Stimulated activated CD4-positive, alpha-beta T cell treated with anti-CD3 and anti-CD28 coated beads, TNF-alpha, amount 100 ng/mL, for 48 hours (primary cell): ENCODE data around the gene DPF1.

Experiments
- DNase-seq, 3 donors: peaks; one replicate each; pipeline ENCODE4 v3.0.0-alpha.2; 2020; ENCODE audit warnings: low read depth in 3 of 3

Gene DPF1

DNA sequence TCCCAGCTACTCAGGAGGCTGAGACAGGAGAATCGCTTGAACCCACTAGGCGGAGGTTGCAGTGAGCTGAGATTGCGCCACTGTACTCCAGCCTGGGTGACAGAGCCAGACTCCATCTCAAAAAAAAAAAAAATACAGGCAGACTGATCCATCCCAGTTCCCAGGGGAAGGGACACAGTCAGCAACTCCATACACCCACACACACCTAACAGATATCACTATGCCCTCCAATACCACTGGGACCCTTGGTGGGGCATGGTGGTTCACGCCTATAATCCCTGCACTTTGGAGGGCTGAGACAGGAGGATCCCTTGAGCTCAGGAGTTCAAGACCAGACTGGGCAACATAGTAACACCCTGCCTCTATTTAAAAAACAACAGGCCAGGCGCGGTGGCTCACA lies 2.6 kb downstream of the DPF1 start:
- DNase-seq: no peak

DNA sequence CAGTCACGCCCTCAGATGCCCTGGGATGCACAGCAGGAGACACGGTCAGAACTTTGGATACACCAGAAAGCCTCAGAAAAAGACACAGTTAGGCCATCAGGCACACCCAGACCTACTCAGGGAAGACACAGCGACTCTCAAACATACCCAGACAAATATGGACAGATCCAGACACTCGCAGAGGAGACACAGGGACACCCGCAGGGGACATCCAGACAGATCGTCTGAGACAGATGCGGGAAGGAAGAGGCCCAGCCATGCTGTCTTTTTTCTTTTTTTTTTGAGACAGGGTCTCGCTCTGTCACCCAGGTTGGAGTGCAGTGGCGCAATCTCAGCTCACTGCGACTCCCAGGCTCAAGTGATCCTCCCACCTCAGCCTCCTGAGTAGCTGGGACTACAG lies 4.8 kb downstream of the DPF1 start:
- DNase-seq: no peak

DNA sequence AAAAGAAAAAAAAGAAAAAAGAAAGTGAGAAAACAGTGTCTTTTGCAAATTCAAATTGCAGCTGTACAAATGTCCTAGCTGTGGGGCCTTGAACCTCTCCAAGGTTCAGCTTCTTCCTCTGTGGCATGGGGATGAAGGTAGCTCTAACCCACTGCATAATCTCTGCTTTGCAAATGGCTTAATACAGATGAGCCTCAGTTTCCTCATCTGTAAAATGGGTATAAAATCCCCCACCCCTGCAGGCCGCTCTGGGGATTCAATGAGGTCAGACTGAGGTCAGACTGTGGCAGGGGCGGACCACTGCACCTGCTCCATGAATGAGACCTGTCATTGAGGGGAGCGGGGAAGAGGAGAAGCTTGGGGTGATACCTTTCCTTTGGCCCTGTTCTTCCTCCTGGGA lies 5.8 kb downstream of the DPF1 start:
- no peak for DNase-seq

DNA sequence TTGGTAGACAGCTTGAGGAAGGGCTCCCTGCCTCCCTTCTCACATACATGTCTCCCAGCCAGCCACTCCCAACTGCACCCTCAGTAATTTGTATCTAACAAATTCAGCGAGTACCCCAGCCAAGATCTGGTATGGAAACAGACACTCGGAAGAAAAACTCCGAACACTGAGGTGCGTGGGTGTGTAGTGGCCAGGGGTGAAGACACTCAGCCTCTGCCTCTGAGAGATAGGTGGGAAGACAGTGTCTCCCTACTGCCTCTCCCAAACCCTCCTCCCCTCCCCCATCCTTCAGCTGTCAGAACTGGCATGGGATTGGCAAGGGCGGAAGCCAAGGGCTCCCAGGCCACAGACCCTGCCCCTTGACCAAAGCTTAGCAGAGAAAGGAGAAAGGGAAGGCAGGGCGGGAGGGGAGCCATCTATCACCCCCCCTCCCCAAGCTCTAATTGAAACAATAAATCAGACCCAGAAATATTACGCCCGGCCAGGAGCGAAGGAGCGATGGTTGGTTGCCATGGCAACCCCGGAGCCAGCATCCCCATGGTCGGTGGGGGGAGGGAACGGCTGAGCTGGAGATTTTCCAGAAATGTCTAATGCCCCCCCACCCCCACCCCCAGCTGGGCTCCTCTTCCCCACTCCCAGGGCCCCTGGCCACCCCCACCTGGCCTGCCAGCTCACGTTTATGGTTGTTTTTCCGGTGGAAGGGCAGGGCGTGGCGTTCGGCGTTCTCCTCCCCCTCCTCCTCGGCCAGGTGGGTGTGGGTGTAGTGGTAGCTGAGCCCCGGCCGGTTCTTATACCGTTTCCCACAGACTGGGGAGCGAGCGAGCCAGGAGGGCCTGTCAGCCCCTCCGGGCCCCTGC lies 7.0 kb downstream of the DPF1 start:
- no peak for DNase-seq

DNA sequence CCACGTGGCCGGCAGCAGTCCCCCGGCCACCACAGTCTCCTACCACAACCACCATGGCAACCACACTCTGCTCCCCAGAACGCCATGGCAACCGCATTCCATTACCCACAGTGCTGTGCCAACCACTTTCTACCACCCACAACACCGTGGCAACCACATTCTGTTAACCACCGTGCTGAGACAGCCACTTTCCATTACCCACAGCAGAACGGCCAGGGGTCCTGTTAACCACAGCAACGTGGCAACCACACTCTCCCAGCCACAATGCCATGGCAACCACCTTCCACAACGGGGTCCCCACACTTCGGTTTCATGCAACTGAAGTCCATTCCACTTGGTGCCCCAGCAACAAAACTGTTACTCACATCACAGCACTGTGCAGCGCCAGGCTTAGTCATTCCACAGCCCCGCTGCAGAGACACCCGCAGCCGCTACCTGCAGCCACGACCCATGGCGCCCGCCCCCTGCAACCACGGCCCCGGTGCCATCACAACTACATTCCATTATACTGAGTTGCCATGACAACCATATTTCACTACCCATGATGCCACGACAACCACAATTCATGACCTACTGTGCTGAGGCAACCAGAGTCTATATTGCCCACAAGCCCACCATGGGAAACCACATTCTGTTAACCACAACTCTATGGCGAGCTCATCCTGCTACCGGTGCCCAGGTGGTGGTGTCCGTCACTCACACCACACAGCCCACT lies 10.0 kb downstream of the DPF1 start:
- DNase-seq: peak; percentile 38 to 69 (median 62)

DNA sequence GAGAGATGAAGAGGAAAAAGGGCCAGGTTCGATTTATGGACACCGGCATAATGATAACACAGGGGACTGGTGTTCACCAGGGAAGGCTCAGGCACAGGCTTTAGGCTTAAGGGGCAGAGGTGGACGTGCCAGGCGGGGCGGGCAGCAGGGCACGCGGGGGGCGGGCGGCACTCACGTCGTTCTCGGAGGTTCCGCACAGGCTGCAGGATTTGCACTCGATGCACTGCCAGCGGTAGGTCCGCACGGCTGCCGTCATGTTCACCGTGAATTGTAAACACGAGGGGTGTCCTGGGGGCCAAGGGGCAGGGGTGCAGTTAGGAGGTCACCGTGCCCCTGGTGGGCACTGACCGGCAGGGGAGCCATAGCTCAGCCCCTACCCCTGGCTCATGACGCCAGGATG lies 10.6 kb downstream of the DPF1 start:
- no peak for DNase-seq

DNA sequence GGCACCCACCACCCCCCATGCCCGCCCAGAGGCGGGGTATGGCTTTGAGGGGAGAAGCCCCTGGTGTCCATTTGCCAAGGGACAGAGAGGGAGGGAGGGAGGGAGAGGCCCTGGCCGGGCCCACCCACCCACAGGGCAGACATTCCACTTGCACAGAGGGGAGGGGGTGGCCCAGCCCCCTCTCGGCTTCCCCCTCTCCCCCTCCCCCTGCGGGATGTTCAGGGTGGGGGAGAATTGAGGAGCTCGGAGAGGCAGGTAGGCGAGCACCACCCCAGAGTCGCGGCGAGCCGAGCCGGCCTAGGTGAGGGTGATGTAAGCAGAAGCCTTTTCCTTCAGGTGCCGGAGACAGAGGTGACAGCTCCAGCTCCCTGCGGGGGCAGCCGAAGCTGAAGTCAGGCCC lies 12.3 kb downstream of the DPF1 start:
- no peak for DNase-seq

DNA sequence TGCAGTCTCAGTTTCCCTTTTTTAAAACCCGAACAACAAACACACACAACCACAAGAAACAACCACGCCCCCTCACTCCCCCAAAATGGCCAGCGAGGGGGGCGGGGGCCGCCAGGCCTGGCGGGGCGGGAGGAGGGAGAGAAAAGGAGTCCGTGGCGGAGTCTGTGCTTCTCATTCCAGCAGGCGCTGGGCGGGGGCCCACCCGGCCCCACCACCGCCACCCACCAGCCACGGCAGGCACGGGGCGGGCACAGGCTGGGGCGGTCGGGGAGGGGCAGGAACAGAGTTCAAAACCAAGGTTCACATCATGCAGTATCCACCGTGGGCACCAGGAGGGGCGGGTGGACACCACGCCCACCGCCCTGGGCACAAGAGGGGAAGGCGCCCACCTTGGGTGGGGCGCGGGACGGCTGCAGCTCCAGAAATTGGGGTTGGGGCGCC lies 12.9 kb downstream of the DPF1 start:
- DNase-seq: no peak

DNA sequence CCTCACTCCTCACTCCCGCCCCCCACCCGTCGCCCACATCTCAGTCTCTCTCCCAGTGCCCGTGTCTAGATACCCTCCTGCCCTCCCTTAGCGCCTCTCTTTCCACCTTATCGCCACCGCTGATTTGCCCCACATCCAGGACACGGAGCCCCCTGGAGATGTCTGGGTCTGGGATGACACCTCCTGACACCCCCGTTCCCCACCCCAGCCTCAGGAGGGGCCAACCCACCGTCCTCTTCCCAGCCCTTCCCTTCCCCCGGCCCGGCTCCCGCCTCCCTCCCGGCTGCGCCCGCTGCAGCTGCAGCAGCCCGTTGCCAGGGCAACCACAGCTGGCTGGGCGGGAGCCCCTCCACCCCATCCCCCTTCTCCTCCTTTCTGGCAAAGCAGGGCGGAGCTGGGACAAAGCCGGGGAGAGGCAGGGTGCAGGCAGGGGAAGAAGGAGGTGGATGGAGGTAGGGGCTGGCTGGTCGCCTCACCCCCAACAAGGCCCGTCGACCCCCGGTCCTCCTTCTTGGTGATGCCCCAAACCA lies 13.5 kb downstream of the DPF1 start:
- DNase-seq: no peak

DNA sequence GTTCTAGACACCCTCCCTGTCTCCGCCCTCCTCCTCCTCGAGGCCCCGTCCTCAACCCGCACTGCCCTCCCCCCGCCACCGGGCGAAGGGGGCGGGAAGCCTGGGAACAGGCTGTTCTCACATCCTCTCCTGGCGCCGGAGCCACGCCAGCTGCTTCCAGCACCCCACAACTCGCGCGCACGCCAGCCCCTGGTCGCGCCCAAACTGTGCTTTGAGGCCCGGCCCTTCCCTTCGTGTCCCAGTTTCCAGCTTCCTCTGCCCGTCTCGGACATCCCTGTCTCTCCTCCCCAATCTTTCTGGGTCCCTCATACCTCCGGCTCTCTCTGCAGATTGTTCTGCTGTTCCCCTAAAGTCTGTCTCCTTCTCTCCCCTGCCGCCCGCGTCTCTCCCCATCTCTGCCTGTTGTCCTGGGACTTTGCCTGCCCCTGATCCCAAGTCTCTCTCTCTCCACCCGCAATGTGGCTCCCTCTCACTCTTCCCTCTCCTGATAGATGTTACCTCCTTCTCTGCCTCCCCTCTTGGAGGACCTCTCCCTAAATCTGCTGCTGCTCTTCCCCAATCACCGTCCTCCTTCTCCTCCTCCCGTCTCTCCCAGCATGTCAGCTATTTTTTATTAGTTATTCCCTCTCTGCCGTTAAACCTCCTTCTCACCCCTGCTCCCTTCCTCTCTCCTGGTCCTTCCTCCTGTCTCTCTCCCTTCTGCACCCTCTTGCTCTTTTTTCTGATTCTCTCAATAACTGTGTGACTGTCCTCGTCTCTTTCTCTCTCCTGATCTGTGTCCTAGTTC lies 14.2 kb downstream of the DPF1 start:
- no peak for DNase-seq

DNA sequence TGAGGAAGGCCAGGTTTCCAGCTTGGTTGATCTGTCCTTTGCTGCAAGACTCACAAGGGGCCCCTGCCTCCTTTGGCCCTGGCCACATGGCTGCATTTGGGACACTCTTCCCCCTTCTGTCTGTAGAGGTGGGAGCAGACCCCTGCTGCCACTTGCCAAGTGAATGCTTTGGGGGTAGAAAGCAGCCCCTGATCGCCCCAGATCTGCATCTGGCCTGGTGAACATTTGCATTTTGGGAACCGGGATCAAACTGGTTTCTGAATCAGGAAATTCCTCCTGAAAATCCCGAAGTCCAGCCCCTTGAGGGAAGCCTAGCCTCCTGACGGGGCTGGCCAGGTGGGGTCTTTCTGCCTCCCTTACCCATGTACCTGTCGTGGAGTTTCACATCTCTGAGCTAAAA lies 14.9 kb downstream of the DPF1 start:
- no peak for DNase-seq

DNA sequence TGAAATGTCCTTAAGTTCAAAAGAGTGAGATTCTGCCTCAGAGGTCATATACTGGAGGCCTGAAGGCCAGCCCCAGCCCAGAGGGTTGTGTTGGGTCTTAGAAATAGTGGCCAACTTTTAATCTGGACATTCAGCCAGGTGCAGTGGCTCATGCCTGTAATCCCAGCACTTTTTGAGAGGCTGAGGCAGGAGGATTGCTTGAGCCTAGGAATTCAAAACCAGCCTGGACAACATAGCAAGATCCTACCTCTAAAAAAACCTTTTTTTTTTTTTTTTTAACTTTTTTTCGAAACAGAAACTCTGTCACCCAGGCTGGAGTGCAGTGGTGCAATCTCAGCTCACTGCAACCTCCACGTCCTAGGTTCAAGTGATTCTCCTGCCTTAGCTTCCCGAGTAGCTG lies 15.5 kb downstream of the DPF1 start:
- no peak for DNase-seq

DNA sequence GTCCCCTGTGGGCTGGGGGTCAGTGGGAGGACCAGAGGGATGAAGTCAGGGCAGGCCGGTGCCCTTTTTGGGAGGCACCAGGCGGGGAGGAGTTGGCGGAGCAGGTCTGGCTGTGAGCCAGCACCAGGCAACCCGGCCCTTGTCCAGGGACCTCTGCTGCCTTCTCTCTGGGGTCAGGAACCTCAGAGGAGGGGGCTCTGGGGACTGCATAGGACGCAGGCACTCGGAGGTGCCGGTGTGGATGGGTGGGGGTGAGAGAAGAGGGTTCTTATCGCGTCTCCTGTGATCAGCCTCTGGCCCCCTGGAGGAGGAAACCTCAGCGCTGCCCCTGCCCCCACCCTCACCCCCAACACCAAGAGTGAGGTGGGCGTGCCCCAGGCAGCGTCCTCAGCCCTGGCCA lies 16.5 kb downstream of the DPF1 start:
- no peak for DNase-seq

DNA sequence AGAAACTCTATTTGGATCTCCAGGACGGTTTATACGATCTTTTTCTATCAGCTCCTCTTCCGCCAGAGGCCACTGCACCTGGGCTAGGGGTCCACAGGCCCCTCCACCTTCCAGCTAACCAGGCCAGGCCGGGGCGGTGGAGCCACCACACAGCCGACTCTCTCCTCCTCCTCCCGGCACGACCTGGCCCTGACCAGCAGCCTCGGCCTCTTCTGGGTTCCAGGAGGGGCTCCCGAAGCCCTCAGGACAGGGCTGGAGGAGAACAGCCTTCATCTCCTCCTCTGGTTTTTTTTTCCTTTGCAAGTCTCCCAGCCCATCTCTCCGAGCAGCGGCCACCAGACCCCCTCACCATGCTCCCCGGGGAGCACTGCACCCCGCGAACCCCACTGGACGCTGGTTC lies 17.1 kb downstream of the DPF1 start:
- no peak for DNase-seq

DNA sequence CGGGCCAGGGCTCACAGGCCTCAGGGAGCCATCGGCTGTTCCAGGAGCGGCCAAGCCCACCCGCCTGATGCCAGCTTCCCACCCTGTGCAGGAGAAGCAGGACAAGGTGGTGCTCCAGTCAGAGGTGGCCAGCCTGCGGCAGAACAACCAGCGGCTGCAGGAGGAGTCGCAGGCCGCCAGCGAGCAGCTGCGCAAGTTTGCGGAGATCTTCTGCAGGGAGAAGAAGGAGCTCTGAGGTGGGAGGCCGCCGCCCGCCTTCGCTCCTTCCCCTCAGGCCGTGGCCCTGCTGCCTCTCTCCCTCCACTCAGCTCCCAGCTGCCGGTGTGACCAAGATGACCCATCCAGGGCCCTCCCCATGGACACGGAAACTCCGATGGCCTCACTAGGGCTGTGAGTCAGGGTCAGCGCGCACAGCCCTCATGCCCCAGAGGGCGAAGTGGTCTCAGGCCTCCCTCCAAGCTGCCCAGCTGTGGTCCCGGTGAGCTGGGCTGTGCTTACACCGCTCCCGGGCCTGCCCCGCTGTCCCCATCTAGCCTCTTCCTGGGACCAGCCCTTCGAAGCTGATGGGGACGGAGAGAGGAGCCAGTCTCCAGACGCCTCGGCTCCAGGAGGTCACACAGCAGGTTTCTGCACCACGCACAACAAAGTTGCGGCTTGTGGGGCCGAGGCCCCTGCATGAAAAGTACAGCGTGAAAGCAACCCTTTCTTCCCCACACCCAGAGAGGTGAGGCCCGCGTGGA lies 17.8 kb downstream of the DPF1 start:
- DNase-seq: no peak

DNA sequence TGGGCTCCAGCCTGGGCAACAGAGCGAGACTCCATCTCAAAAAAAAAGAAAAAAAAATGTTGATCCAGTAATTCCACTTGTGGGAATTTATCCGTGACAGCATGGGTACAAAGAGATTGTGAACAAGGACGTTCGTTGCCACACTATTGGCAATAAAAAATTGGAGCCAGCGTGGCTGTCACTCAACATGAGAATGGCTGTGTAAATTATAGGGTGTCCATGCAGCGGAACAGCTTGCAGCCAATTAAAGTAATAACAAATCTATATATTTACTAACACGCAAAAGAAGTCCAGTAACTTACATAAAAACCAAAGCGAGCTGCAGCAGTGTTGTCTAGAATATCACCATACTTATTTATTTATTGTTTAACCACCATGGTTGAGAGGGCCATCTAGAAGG lies 19.3 kb downstream of the DPF1 start:
- DNase-seq: no peak

DNA sequence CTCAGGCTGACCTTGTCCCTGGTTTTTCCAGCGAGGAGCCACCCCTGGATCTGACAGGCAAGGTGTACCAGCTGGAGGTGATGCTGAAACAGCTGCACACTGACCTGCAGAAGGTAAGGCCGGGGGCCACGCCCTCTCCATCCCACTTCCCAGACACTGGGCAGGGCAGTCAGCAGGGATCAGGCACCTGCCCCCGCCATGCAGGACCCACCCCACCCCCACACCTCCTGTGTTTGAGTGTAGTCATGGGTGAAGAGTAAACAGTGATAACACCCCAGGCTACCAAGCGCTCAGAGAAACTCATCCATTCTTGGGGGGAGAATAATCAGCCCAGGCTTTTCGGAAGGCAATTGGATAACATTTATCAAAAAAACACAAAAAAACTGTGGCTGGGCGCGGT lies 19.9 kb downstream of the DPF1 start:
- no peak for DNase-seq

DNA sequence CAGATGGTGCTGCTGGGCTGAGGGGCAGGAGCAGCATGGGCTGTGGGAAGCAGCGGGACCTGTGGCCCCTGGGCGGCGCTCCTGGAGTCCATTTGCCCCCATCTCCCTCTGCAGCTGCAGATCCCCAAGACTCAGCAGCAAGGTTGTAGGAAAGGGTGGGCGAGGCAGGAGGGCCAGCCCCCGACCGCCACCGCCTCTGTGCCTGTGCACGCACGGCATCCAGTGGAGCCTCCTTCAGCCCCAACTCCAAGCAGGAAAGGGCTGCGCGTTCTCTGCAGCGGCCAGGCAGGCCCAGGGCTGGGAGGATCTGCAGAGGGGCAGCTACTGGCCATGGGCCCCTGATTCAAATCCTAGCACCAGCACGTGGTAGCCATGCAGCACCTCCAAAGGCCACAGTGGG lies 20.8 kb downstream of the DPF1 start:
- no peak for DNase-seq

DNA sequence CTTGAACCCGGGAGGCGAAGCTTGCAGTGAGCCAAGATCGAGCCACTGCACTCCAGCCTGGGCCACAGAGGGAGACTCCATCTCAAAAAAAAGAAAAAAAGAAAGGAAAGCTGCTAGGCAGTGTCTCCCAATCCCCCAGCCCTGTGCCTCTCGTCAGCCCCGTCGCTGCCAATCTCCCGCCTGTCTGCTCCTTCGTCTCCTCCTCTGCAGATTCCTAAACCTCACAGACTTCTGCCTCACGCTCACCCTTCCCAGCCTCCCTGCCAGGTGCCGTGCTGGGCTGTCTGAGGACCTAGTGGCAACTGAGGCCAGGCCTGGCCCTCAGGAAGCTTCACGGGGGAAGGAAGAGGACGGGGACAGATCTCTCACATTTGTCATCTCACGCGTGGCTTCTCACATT lies 21.5 kb downstream of the DPF1 start:
- DNase-seq: no peak

DNA sequence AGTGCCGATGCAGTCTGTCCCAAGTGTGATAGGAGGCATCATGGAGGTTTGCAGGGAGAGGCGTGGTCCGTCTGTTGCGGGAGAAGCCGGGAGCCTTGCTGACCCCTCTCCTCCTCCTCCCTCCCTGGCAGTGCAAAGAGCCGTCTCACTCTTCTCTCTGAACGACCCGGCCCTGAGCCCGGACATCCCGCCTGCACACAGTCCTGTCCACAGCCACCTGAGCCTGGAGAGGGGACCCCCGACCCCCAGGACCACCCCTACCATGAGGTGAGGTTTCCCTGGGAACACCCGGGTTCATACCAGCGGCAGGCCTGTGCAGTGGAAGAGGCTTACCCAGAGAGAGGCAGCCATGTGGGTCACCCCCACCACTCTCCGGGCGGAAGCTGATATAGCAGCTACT lies 22.3 kb downstream of the DPF1 start:
- no peak for DNase-seq

DNA sequence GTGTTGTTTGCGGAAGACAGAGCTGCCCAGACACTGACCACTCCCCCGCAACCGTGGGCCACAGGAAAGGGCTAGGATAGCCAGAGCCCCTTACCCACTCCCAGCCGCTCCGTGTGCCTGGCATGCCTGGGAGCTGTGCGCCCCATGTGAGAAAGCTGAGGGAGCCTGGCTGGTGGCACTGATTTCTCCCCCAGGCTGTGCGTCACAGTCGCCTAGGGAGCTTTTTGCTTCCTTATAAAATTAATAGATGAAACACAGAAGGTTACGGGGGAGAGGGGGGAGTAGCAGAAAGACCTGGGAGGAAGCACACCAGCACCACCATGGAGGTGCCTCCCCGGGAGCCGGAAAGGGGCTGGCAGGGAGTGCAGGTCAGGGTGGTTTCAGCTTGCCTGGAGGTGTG lies 24.7 kb downstream of the DPF1 start:
- no peak for DNase-seq
